GM12865 (cell line): ENCODE measurements around the gene ZBTB7C.

Source experiments
- DNase-seq: peaks from one replicate; pipeline ENCODE4 v3.0.0; 2010; ENCODE audit warnings: low read depth
- H3K4me3 ChIP-seq: 2 replicates; pipeline ENCODE4 v1.5.1; 2011; ENCODE audit warnings: mild to moderate bottlenecking, low read depth, low read length, control low read depth
- TF ChIP-seq, protein P1 (sequence below): IDR thresholded peaks from 2 replicates; pipeline ENCODE4 v1.5.1; 2011; ENCODE audit warnings: low read length, control low read depth, low read depth, inconsistent platforms; ENCODE audit not compliant: insufficient read depth; ENCODE audit errors: missing control alignments

ZBTB7C gene

DNA sequence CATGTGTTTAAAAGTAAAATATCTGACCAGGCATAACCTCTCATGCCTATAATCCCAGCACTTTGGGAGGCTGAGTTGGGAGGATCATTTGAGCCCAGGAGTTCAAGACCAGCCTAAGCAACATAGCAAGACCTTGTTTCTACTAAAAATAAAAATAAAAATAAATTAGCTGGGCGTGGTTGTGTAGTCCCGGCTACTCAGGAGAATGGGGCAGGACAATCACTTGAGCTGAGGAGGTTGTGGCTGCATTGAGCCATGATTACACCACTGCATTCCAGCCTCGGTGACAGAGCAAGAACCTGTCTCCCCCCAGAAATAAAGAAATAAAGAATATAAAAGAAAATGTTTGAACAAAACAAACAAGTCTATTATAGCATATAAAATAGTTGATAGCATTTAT lies 158.3 kb downstream of the ZBTB7C start:
- H3K4me3 ChIP-seq, result no peak overlapping the region
- no peak for DNase-seq
- TF ChIP-seq, protein P1, sequence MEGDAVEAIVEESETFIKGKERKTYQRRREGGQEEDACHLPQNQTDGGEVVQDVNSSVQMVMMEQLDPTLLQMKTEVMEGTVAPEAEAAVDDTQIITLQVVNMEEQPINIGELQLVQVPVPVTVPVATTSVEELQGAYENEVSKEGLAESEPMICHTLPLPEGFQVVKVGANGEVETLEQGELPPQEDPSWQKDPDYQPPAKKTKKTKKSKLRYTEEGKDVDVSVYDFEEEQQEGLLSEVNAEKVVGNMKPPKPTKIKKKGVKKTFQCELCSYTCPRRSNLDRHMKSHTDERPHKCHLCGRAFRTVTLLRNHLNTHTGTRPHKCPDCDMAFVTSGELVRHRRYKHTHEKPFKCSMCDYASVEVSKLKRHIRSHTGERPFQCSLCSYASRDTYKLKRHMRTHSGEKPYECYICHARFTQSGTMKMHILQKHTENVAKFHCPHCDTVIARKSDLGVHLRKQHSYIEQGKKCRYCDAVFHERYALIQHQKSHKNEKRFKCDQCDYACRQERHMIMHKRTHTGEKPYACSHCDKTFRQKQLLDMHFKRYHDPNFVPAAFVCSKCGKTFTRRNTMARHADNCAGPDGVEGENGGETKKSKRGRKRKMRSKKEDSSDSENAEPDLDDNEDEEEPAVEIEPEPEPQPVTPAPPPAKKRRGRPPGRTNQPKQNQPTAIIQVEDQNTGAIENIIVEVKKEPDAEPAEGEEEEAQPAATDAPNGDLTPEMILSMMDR, result no peak

DNA sequence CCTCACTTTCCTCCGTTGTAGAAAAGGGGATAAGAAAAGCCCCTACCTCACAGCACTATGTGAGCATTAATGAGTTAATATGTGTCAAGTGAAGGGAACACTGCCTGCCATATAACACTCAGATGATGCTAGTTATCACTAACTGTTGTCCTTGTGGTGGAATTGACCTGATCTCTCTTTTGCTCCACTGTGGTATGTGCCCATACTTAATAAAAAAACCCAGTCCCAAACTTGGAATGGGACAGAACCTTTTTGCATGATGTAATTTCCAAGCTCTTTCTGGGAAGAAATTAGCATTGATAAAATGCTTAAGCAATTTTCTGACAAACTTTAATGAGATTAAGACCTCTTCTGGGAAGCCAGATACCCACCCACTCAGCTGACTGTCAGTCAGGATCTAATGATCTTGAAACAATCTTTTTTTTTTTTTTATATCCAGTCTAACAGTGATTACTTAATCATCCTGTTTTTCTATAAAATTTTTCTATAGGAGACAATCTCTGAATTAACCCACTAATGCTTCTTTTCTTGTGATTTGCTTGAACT lies 158.7 kb downstream of the ZBTB7C start:
- no peak overlapping the region for H3K4me3 ChIP-seq
- DNase-seq, result no peak
- TF ChIP-seq, protein P1, result no peak

DNA sequence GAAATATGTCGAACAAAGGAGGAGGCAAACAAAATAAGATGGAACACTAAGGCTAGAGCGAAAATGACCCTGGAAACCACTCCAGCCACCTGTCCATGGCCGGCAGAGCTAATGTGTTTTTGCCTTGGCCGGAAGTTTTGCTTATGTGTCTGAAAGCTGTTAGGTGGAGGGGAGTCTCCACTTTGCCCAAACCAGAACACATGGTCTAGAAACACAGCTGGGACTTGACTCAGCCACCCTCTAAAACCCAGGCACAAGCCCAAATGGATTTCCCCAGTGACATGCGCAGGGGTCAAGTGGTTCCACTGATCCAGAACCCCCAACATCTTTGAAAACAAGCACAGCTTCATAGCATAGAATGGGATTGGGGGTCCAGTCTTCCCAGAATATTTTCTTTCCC lies 159.3 kb downstream of the ZBTB7C start:
- DNase-seq, result no peak
- H3K4me3 ChIP-seq, result no peak overlapping the region
- TF ChIP-seq, protein P1, result no peak

DNA sequence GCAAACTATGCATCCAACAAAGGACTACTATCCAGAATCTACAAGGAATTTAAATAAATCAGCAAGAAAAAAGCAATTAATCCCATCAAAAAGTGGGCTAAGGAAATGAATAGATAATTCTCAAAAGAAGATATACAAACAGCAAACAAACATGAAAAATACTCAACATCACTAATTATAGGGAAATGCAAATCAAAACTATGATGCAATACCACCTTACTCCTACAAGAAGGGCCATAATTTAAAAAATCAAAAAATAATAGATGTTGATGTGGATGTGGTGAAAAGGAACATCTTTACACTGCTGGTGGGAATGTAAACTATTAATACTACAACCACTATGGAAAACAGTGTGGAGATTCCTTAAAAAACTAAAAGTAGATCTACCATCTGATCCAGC lies 164.7 kb downstream of the ZBTB7C start:
- TF ChIP-seq, protein P1, result no peak
- no peak for DNase-seq
- H3K4me3 ChIP-seq, result no peak overlapping the region

DNA sequence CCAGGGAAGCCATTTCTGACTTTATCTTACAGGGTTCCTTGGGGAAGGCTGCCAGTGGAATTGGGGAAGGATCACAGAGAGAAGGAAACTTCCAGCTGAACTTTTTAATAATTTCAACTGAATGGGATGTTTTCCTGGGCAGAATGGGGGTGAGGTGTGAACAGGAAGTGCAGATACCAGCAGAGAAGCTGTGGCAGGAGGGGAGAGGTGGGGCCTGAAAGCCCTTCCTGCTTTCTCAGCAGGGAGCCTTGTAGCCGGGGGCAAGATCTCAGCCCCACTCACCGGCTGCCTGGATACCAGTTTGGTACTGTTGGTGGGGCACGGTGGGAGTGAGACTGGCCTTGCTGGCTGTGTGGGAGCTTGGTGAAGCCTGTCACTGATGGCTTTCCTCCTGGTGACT lies 170.5 kb downstream of the ZBTB7C start:
- DNase-seq, result no peak
- no peak overlapping the region for H3K4me3 ChIP-seq
- TF ChIP-seq, protein P1, result no peak

DNA sequence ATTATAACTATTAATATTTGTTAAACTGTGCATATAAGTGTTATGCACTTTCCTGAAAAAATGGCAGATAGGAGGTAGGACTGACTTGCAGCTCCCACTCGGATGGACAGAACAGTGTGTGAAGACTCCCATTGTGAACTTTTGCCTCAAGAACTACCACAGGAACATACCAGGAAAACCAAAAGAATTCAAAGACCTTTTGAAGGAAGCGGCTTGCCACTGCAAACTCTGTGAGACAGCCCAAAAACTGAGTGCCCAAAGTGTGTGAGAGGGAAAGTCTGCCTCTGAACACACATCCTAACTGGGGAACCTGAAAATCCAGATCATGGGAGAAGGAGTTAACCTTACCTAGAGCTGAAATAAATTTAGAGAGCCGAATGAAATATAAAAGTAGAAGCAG lies 171.0 kb downstream of the ZBTB7C start:
- no peak for DNase-seq
- TF ChIP-seq, protein P1, result no peak
- H3K4me3 ChIP-seq, result no peak overlapping the region

DNA sequence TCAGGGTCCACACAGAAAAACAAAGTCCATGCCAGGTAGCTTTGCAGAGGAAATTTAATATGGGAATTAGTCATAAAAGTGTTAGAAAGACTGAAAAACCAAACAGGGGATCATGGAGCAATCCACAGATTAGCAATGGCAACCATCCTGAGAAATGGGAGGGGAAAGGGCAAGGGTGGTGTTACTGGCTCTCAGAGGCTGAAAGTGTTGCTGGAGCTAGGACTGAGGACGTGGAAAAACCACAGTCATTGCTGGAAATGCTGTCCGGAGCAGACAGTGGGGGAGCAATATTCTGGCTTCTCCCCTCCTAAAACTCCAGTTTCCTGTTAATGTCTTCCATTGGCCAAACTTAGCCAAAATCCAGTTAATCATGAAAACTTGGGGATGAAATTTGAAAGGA lies 172.4 kb downstream of the ZBTB7C start:
- no peak for DNase-seq
- TF ChIP-seq, protein P1, result no peak
- no peak overlapping the region for H3K4me3 ChIP-seq
